Measurements from ENCODE around the gene ODF2.
A peak's percentile ranks its signal among the peaks of the same experiment; 100 is the strongest.

Gene ODF2

GRCh38 chr9:128455849-128456612 lies at the start of gene ODF2:
Gene ODF2 (plus strand): TSS chr9:128456006. CDS start chr9:128456092, 86 bp downstream.
- DNase-seq (ENCODE audit: low spot score): peak; percentile 99
- in situ Hi-C loops (cut with MboI; ENCODE audit: low pct_unique_long_range_greater_than_20kb, low sequenced_read_pairs, unreplicated experiment): no loop called here
- no peak for TF ChIP-seq CTCF (IDR thresholded peaks at IDR 0.05; ENCODE audit: extremely low read depth, insufficient read depth, missing control alignments)

- in situ Hi-C loops (cut with MboI; ENCODE audit: low pct_unique_long_range_greater_than_20kb, low sequenced_read_pairs, unreplicated experiment): no loop called here
- DNase-seq (ENCODE audit: low spot score): no peak
- TF ChIP-seq CTCF (IDR thresholded peaks at IDR 0.05; ENCODE audit: extremely low read depth, insufficient read depth, missing control alignments): no peak
These were observed 48.9 kb upstream of the ODF2 start for GRCh38 chr9:128406848-128407391.

- in situ Hi-C loops (cut with MboI; ENCODE audit: low pct_unique_long_range_greater_than_20kb, low sequenced_read_pairs, unreplicated experiment): no loop called here
- no peak for DNase-seq (ENCODE audit: low spot score)
- no peak for TF ChIP-seq CTCF (IDR thresholded peaks at IDR 0.05; ENCODE audit: extremely low read depth, insufficient read depth, missing control alignments)
These were observed 46.8 kb upstream of the ODF2 start for GRCh38 chr9:128408963-128409431.

- no peak for TF ChIP-seq CTCF (IDR thresholded peaks at IDR 0.05; ENCODE audit: extremely low read depth, insufficient read depth, missing control alignments)
- in situ Hi-C loops (cut with MboI; ENCODE audit: low pct_unique_long_range_greater_than_20kb, low sequenced_read_pairs, unreplicated experiment): no loop called here
- no peak for DNase-seq (ENCODE audit: low spot score)
These were observed 46.4 kb upstream of the ODF2 start for GRCh38 chr9:128409450-128409849.

GRCh38 chr9:128409978-128410377 lies 45.8 kb upstream of the ODF2 start:
- TF ChIP-seq CTCF (IDR thresholded peaks at IDR 0.05; ENCODE audit: extremely low read depth, insufficient read depth, missing control alignments): no peak
- in situ Hi-C loops (cut with MboI; ENCODE audit: low pct_unique_long_range_greater_than_20kb, low sequenced_read_pairs, unreplicated experiment): no loop called here
- no peak for DNase-seq (ENCODE audit: low spot score)

GRCh38 chr9:128411364-128412119 lies 44.3 kb upstream of the ODF2 start:
- no peak for TF ChIP-seq CTCF (IDR thresholded peaks at IDR 0.05; ENCODE audit: extremely low read depth, insufficient read depth, missing control alignments)
- no peak for DNase-seq (ENCODE audit: low spot score)
- in situ Hi-C loops (cut with MboI; ENCODE audit: low pct_unique_long_range_greater_than_20kb, low sequenced_read_pairs, unreplicated experiment): no loop called here
